Measurements from ENCODE around the gene TMEM171.

DNA sequence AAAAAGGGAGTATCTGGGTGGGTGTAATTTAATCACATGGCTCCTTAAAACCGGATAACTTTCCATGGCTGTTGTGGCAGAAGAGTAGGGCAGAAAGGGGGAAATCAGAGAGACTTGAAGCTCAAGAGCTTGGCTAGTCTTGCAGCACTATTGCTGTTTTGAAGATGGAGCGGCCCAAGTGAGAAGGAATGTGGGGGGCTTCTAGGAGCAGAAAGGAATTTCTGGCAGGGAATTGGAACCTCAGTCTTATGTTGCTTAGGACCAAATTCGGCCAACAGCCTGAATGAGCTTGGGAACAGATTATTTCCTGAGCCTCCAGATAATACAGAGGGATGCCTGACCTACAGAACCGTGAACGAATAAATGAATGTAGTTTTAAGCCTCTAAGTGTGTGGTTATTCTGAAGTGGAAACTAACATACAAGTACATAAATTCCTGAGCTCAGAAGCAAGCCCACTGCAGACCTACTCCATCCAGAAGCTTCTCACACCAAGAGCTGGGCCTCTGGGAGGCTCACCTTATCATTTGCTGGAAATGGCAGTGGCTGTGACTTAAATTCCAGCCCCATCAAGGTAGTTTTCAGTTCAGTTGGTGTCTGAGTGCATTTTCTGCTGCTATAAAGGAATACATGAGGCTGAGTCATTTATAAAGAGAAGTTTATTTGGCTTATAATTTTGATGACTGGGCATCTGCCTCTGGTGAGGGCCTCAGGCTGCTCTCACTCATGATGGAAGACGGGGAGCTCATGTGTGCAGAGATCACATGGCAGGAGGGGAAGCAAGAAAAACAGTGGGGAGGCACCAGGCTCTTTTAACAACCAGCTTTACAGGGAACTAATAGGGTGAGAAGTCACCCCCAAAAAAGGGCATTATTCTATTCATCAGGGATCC is 37.3 kb downstream of the TMEM171 start:
- TF ChIP-seq, protein P1, sequence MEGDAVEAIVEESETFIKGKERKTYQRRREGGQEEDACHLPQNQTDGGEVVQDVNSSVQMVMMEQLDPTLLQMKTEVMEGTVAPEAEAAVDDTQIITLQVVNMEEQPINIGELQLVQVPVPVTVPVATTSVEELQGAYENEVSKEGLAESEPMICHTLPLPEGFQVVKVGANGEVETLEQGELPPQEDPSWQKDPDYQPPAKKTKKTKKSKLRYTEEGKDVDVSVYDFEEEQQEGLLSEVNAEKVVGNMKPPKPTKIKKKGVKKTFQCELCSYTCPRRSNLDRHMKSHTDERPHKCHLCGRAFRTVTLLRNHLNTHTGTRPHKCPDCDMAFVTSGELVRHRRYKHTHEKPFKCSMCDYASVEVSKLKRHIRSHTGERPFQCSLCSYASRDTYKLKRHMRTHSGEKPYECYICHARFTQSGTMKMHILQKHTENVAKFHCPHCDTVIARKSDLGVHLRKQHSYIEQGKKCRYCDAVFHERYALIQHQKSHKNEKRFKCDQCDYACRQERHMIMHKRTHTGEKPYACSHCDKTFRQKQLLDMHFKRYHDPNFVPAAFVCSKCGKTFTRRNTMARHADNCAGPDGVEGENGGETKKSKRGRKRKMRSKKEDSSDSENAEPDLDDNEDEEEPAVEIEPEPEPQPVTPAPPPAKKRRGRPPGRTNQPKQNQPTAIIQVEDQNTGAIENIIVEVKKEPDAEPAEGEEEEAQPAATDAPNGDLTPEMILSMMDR (optimal IDR thresholded peaks at IDR 0.05 in 1 of 3, IDR thresholded peaks at IDR 0.05 in 1 of 3, conservative IDR thresholded peaks at IDR 0.05 in 1 of 3; ENCODE audit: extremely low read depth in 1 of 3, insufficient read depth in 2 of 3, low read length in 3 of 3), result no peak
- TF ChIP-seq EZH2 (IDR thresholded peaks at IDR 0.05; ENCODE audit: low read length), result no peak

Measured in keratinocyte (primary cell).